Stomach (tissue), 4 donors: Measurements from ENCODE around the gene NR3C1.

Experiments
- CTCF ChIP-seq, 7 experiments: fragments of 450-650 bp in 4 of 7; fragments of 200-600 bp in 3 of 7; sonication (generic) in 3 of 7; IDR thresholded peaks; one replicate each; pipeline ENCODE4 v1.5.1; 2016 to 2019; ENCODE audit warnings: antibody characterized with exemption in 7 of 7, control low read depth in 2 of 7, mild to moderate bottlenecking in 1 of 7
- POLR2A ChIP-seq, 4 donors: fragments of 450-650 bp; IDR thresholded peaks; one replicate each; pipeline ENCODE4 v1.6.1; 2016; ENCODE audit warnings: antibody characterized with exemption in 4 of 4, control low read depth in 2 of 4, mild to moderate bottlenecking in 1 of 4, moderate library complexity in 1 of 4
- POLR2AphosphoS5 ChIP-seq, 3 donors: sonication (generic); formaldehyde crosslinking; IDR thresholded peaks; one replicate each; pipeline ENCODE4 v1.6.1; 2016; ENCODE audit warnings: antibody characterized with exemption in 3 of 3

- TF ChIP-seq CTCF (IDR thresholded peaks at IDR 0.05) (no peak), POLR2A (IDR thresholded peaks at IDR 0.05) (no peak), POLR2AphosphoS5 (IDR thresholded peaks at IDR 0.05) (no peak)
Measured at GRCh38 chr5:143261748-143262392, 141.6 kb downstream of the NR3C1 start.
